Bronchial epithelial cell (primary cell): ENCODE data around the gene SOS2. TPM values are rescaled to one million over a fixed set of nuclear protein-coding genes. Genes with fewer than 3 reads are reported as not detected.
"Not testable (repeated sequence)": the region's sequence is repeated elsewhere in the genome, so short reads cannot be mapped to it uniquely, and the experiment has no call there.

Experiments used
- DNase-seq: peaks from one replicate; pipeline ENCODE4 v3.0.0-alpha.2; 2010; ENCODE audit warnings: low read depth
- FAIRE-seq: peaks from 2 replicates; lab custom pipeline; 2011; peaks lifted over from hg19 to GRCh38; lab: Jason Lieb, UNC
- H3K27me3 ChIP-seq: 2 replicates; pipeline ENCODE4 v1.5.1; 2011; ENCODE audit warnings: low read length; ENCODE audit not compliant: control insufficient read depth, insufficient read depth
- H3K36me3 ChIP-seq: 2 replicates; pipeline ENCODE4 v1.5.1; 2011; ENCODE audit warnings: low read length; ENCODE audit not compliant: control insufficient read depth, insufficient read depth
- H3K4me3 ChIP-seq: 2 replicates; pipeline ENCODE4 v1.5.1; 2011; ENCODE audit warnings: mild to moderate bottlenecking, low read depth, low read length, control low read depth
- total RNA-seq: library from RNA; depleted of rRNA; stranded (reverse); fragments of >200 nt; gene quantifications from 2 replicates; pipeline ENCODE4 v1.2.1, GENCODE V29; 2014
- TF ChIP-seq, protein P1 (sequence below): IDR thresholded peaks from 2 replicates; pipeline ENCODE4 v1.5.1; 2011; ENCODE audit warnings: mild to moderate bottlenecking, moderate library complexity, low read length, control low read depth, inconsistent platforms; ENCODE audit not compliant: insufficient read depth, severe bottlenecking

The SOS2 gene
- total RNA-seq, 1 donor from 2014 or later: 17.6 TPM

DNA sequence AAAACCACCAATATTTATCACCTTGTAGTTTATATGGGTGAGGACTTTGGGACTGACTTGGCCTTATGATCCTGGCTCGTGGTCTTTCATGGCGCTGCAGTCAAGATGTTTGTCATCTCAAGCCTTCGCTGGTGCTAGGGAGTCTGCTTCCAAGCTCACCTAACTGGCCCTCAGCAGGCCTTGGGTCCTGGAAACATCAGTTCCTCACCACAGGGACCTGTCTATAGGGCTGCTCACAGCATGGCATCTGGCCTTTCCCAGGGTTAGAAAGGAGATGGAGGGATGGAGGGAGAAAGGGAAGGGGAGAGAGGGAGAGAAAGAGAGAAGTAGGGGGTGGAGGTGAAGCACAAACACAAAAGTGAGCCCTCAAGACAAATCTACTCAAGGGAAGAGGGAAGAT, 146.7 kb downstream of the SOS2 start:
- Histone ChIP-seq H3K36me3 (no peaks in the 10 kb centered on the region), H3K27me3 (no peaks in the 10 kb centered on the region), H3K4me3 (no peak overlapping the region)
- FAIRE-seq: no peak
- TF ChIP-seq, protein P1, sequence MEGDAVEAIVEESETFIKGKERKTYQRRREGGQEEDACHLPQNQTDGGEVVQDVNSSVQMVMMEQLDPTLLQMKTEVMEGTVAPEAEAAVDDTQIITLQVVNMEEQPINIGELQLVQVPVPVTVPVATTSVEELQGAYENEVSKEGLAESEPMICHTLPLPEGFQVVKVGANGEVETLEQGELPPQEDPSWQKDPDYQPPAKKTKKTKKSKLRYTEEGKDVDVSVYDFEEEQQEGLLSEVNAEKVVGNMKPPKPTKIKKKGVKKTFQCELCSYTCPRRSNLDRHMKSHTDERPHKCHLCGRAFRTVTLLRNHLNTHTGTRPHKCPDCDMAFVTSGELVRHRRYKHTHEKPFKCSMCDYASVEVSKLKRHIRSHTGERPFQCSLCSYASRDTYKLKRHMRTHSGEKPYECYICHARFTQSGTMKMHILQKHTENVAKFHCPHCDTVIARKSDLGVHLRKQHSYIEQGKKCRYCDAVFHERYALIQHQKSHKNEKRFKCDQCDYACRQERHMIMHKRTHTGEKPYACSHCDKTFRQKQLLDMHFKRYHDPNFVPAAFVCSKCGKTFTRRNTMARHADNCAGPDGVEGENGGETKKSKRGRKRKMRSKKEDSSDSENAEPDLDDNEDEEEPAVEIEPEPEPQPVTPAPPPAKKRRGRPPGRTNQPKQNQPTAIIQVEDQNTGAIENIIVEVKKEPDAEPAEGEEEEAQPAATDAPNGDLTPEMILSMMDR: no peak
- no peak for DNase-seq

DNA sequence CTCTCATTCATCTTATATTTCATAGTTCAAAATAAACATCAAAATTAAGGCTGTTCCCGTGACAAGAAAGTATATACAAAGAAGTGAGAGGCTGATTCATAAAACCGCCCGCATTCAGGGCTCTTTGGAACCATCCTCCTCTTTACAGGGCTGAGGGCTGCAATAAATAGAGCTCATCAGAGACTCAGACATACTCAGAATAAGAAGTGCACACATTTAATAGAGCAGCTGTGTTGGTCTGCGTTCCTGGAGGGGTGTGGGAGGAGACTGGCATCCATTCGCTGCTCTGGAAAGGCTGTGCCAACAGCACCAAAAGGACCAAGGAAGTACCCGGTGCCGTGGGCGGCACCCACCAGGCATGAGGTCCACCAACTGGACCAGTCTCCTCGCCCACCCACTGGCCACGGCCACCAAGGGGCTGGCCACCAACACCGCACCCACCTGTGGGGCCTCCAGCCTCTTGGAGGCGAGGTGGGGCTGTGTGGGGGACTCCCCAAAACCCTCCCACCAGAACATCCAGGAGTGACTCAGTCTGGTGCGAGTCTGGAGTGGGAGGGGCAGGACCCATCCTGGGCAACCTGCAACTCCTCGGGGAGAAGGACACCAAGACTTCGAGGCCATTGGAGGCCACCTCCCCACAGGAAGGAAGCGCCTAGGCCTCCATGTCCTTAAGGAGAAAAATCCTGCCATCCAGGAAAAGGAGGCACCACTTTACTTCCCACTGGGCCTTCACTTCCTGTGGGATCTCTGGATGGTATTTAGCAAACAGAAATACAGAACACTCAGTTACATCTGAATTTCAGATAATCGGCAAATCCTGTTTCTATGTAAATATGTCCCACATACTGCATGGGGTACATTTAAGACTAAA, 147.7 kb downstream of the SOS2 start:
- no peak for DNase-seq
- no peak overlapping the region for H3K4me3 ChIP-seq
- H3K36me3 ChIP-seq: no peaks in the 10 kb centered on the region
- H3K27me3 ChIP-seq: no peaks in the 10 kb centered on the region
- TF ChIP-seq, protein P1: no peak
- no peak for FAIRE-seq

DNA sequence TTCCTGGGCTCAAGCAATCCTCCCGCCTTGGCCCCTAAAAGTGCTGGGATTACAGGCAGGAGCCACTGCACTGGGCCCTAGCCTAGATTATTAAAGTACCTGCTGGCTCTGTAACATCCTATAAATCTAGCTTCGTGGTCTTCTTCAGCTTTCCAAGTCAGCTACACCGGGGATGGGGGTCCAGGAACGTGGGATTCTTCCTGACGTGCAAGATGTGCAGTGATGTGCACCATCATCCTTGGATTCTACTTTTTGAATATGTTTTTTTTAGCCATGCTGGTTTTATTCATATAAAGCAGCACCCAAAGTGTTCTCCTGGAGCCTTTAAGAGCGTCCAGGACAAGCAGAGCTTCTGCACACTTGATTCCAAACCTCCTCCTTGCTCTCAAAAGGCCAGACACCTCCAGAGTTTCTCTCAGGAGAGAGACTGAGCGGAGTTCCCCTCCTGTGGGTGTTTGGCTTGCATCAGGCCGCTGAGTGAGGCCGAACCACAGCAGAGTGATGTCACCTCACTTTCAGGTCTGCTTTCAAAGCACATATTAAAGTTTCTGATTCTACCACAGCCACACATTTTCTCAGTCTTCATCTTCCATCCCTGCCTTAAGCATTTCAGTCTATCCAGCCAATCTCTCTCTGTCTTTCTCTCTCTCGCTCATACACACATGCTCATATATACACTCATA, 148.5 kb downstream of the SOS2 start:
- DNase-seq (peak; percentile 76), FAIRE-seq (no peak)
- Histone ChIP-seq H3K27me3 (no peaks in the 10 kb centered on the region), H3K36me3 (no peaks in the 10 kb centered on the region), H3K4me3 (no peak overlapping the region)
- TF ChIP-seq, protein P1: no peak

DNA sequence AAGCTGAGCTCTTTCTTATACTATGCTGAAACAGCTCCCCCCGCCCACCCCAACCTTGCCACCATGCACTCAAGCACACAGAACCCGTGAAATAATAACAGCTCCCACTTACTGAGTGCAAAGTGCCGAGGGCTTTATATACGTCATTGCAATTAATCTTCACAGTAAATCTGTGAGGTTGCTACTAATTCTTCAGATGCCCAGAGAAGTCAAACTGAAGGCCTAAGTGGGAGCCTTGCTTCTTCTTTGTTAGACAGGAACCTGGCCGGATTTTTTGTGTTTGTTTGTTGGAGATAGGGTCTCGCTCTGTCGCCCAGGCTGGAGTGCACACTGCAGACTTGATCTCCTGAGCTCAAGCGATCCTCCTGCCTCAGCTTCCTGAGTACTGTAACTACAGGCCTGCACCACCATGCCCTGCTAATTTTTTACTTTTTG, 149.1 kb downstream of the SOS2 start:
- no peak overlapping the region for H3K4me3 ChIP-seq
- DNase-seq (no peak), FAIRE-seq (no peak)
- TF ChIP-seq, protein P1: no peak
- no peaks in the 10 kb centered on the region for H3K27me3 ChIP-seq
- no peaks in the 10 kb centered on the region for H3K36me3 ChIP-seq

DNA sequence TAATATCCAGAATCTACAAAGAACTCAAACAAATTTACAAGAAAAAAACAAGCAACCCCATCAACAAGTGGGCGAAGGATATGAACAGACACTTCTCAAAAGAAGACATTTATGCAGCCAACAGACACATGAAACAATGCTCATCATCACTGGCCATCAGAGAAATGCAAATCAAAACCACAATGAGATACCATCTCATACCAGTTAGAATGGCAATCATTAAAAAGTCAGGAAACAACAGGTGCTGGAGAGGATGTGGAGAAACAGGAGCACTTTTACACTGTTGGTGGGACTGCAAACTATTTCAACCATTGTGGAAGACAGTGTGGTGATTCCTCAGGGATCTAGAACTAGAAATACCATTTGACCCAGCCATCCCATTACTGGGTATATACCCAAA, 152.3 kb downstream of the SOS2 start:
- FAIRE-seq, H3K27me3 ChIP-seq, H3K4me3 ChIP-seq, DNase-seq, H3K36me3 ChIP-seq: not testable (repeated sequence)

DNA sequence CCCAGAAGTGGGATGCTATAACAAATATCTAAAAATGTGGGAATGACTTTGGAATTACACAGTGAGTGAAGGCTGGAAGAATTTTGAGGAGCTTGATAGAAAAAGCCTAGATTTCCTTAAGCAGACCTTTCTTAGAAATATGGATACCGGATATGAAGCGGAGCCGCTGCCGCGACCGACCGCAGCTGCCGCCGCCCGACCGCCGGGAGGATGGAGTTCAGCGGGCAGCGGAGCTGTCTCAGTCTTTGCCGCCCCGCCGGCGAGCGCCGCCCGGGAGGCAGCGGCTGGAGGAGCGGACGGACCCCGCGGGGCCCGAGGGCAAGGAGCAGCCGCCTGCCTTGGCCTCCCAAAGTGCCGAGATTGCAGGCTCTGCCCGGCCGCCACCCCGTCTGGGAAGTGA, 157.7 kb downstream of the SOS2 start:
- not testable (repeated sequence) for DNase-seq, FAIRE-seq, H3K36me3 ChIP-seq, H3K4me3 ChIP-seq, H3K27me3 ChIP-seq
